HepG2 (cell line): ENCODE data around the gene TRPV6. TPM values are rescaled to one million over a fixed set of nuclear protein-coding genes. Genes with fewer than 3 reads are reported as not detected.

Experiments used
- BORCS8-MEF2B ChIP-seq: sonication (generic); formaldehyde crosslinking; IDR thresholded peaks from 2 replicates; pipeline ENCODE4 v1.8.0; 2022; ENCODE audit warnings: mild to moderate bottlenecking, missing genetic modification reagents
- GZF1 ChIP-seq: sonication (generic); formaldehyde crosslinking; IDR thresholded peaks from 2 replicates; pipeline ENCODE4 v1.5.1; 2020; ENCODE audit warnings: mild to moderate bottlenecking, missing genetic modification reagents
- MAZ ChIP-seq, 2 experiments: sonication (generic) in 1 of 2; formaldehyde crosslinking in 1 of 2; IDR thresholded peaks; 2 replicates each; pipeline versions ENCODE4 v1.5.0 to v1.6.1; 2012 to 2020; ENCODE audit warnings: low read depth in 2 of 2, mild to moderate bottlenecking in 2 of 2, borderline replicate concordance in 1 of 2, improper control_type of control experiment in 1 of 2, low read length in 1 of 2, missing genetic modification reagents in 1 of 2, moderate library complexity in 1 of 2
- NR0B2 ChIP-seq: sonication (generic); formaldehyde crosslinking; IDR thresholded peaks from 2 replicates; pipeline ENCODE4 v1.4.0; 2020; ENCODE audit warnings: mild to moderate bottlenecking, missing genetic modification reagents
- YEATS4 ChIP-seq: sonication (generic); formaldehyde crosslinking; IDR thresholded peaks from 2 replicates; pipeline ENCODE4 v1.4.0; 2020; ENCODE audit warnings: missing genetic modification reagents, borderline replicate concordance
- ZBTB4 ChIP-seq: sonication (generic); formaldehyde crosslinking; IDR thresholded peaks from 2 replicates; pipeline ENCODE4 v1.4.0; 2020; ENCODE audit warnings: missing genetic modification reagents, mild to moderate bottlenecking, borderline replicate concordance
- ZNF556 ChIP-seq: sonication (generic); formaldehyde crosslinking; IDR thresholded peaks from 2 replicates; pipeline ENCODE4 v1.4.0; 2020; ENCODE audit warnings: mild to moderate bottlenecking, missing genetic modification reagents, borderline replicate concordance
- ZNF713 ChIP-seq: sonication (generic); formaldehyde crosslinking; IDR thresholded peaks from 2 replicates; pipeline ENCODE4 v1.4.0; 2020; ENCODE audit warnings: mild to moderate bottlenecking, missing genetic modification reagents
- polyA plus RNA-seq, 8 experiments: library from polyadenylated mRNA; depleted of rRNA in 3 of 8; stranded (reverse) in 7 of 8; unstranded in 1 of 8; fragments of >200 nt; fragmentation: Illumina TruSeq in 4 of 8; extraction: Trizol in 4 of 8; gene quantifications; 2 replicates each; pipeline versions ENCODE4 v1.2.1 to v1.2.3, GENCODE V29; 2011 to 2016; ENCODE audit warnings: low read depth in 4 of 8, missing spikeins in 1 of 8, mixed read lengths in 1 of 8; ENCODE audit not compliant: insufficient read depth in 1 of 8
- total RNA-seq, 5 experiments: library from RNA; depleted of rRNA; stranded (reverse); fragments of >200 nt; fragmentation: Illumina TruSeq; extraction: Trizol; gene quantifications; 2 replicates each; pipeline ENCODE4 v1.2.3, GENCODE V29; 2016; ENCODE audit warnings: low read depth in 1 of 5
- TF ChIP-seq, protein P1 (sequence below): IDR thresholded peaks from 2 replicates; pipeline ENCODE4 v1.6.1; 2016; ENCODE audit warnings: control low read depth

TRPV6 gene
- total and polyA plus RNA-seq, 2 of the 13 experiments (the other 11 are each of a cell fraction or from before 2014, with no cell fraction given) = not detected

GRCh38 chr7:142896741-142897379 lies 11.3 kb upstream of the TRPV6 start (continued):
- no peak for TF ChIP-seq MAZ (IDR thresholded peaks at IDR 0.05; ENCODE audit: borderline replicate concordance, low read depth, low read length)
- TF ChIP-seq MAZ (CRISPR knock-in tag; IDR thresholded peaks at IDR 0.05; ENCODE audit: low read depth) = no peak
- TF ChIP-seq GZF1 = no peak
- TF ChIP-seq ZNF556 (CRISPR knock-in tag) = no peak
- TF ChIP-seq ZBTB4 = no peak
- no peak for TF ChIP-seq NR0B2 (CRISPR knock-in tag)
- TF ChIP-seq, protein P1, sequence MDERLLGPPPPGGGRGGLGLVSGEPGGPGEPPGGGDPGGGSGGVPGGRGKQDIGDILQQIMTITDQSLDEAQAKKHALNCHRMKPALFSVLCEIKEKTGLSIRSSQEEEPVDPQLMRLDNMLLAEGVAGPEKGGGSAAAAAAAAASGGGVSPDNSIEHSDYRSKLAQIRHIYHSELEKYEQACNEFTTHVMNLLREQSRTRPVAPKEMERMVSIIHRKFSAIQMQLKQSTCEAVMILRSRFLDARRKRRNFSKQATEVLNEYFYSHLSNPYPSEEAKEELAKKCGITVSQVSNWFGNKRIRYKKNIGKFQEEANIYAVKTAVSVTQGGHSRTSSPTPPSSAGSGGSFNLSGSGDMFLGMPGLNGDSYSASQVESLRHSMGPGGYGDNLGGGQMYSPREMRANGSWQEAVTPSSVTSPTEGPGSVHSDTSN (CRISPR knock-in tag) = no peak
- TF ChIP-seq BORCS8-MEF2B (CRISPR knock-in tag) = no peak
- no peak for TF ChIP-seq ZNF713 (CRISPR knock-in tag)
- no peak for TF ChIP-seq YEATS4
